A673 (cell line): ENCODE results near the gene OR14I1.

Experiments used
- EZH2 ChIP-seq: fragments of 200-600 bp; sonication (generic); IDR thresholded peaks from 2 replicates; pipeline ENCODE4 v1.6.1; 2017; ENCODE audit warnings: borderline replicate concordance, low read depth, mild to moderate bottlenecking, mixed read lengths, antibody characterized with exemption, low read length; ENCODE audit not compliant: poor library complexity, severe bottlenecking
- TF ChIP-seq, protein P1 (sequence below): fragments of 300-800, 200-600 bp; sonication (generic); conservative IDR thresholded peaks from 2 replicates; pipeline ENCODE4 v1.5.1; 2017; ENCODE audit warnings: low read depth, mild to moderate bottlenecking, antibody characterized with exemption, low read length, moderate library complexity, mixed read lengths

GRCh38 chr1:248714248-248714647, 11.7 kb upstream of the OR14I1 start:
- TF ChIP-seq, protein P1, sequence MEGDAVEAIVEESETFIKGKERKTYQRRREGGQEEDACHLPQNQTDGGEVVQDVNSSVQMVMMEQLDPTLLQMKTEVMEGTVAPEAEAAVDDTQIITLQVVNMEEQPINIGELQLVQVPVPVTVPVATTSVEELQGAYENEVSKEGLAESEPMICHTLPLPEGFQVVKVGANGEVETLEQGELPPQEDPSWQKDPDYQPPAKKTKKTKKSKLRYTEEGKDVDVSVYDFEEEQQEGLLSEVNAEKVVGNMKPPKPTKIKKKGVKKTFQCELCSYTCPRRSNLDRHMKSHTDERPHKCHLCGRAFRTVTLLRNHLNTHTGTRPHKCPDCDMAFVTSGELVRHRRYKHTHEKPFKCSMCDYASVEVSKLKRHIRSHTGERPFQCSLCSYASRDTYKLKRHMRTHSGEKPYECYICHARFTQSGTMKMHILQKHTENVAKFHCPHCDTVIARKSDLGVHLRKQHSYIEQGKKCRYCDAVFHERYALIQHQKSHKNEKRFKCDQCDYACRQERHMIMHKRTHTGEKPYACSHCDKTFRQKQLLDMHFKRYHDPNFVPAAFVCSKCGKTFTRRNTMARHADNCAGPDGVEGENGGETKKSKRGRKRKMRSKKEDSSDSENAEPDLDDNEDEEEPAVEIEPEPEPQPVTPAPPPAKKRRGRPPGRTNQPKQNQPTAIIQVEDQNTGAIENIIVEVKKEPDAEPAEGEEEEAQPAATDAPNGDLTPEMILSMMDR = no peak
- no peak for TF ChIP-seq EZH2
